ENCODE measurements around the gene LCE1D.

The LCE1D gene

DNA sequence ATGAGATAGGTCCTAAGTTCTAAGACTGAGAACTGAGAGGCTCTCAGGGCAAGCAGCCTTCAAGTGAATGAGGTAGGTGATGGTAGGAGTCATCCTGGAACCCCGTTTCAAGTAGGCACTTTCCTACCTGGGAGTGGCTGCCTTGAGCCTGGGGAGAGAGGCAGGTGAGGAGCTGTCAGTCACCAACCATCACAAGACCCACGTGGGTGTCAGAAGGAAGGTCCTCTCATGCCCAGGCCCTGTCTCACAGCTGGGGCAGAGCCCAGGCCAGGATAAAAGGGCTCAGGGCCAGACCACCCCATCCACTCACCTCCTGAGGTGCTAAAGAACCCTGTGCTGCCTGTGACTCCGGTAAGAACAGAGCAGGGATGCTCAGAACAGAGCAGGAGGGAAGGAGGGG is at the start of gene LCE1D:
Gene LCE1D, plus strand, starts transcription at position 301 of the 400 bp plus-strand sequence. CDS start 1,074 bp downstream, outside the sequence.
- no peak for DNase-seq

DNA sequence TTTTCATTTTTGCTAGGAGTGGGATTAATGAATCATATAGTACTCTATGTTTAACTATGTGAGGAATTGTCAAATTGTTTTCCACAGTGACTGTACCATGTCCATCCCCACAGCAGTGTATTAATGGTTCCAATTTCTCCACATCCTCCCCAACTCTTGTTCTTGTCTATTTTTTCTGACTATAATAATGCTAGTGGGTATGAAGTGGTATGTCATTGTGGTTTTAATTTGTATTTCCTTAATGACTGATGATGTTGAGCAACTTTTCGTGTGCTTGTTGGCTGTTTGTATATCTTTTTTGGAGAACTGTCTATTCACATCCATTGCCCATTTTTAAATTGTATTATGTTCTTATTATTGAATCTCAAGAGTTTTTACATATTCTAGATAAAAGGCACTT is 48.7 kb upstream of the LCE1D start:
- DNase-seq = no peak

GRCh38 chr1:152752225-152752624 is 44.3 kb upstream of the LCE1D start:
- no peak for DNase-seq

DNA sequence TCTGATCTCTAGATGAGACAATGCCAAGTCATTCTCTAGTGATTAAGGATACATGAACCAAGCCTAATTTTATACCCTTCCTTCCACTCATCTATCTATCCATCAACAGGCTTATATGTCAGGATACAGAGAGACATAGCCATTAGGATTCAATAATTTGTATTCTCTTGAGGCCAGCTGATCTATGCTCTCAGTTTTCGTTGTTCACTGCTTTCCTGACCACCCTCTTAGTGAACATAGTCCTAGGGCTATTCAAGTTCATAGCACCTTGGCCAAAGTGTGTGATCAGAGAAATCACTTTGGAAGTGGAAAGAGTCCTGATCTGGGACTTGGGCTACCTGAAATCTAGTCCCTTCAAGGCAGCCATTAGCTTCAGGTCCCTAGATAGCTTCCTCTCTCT is 42.9 kb upstream of the LCE1D start:
- DNase-seq = no peak

GRCh38 chr1:152756872-152757271 is 39.6 kb upstream of the LCE1D start:
- no peak for DNase-seq

DNA sequence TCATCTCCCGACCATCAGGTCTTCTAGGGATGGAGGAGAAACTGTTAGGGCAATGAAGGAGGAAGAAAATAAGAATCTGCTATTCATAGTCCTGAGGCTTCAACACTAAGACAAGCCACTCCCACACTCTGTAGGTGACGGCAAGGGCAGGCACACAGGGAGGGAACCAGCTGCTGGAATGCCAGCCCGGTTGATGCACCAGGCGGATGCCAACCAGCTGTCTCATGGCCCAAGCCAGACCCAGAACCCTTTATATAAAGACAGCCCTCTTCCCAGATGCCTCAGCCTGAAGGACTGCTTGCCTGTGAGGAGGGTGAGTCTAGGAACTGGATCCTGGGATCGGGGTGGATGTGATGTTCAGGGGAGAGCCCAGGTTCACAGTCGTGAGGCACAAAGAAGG is 38.8 kb upstream of the LCE1D start, which contains the start of gene KPRP:
Gene KPRP, plus strand, starts transcription at position 279 of the 400 bp plus-strand sequence. CDS start 1,564 bp downstream, outside the sequence.
- no peak for DNase-seq

DNA sequence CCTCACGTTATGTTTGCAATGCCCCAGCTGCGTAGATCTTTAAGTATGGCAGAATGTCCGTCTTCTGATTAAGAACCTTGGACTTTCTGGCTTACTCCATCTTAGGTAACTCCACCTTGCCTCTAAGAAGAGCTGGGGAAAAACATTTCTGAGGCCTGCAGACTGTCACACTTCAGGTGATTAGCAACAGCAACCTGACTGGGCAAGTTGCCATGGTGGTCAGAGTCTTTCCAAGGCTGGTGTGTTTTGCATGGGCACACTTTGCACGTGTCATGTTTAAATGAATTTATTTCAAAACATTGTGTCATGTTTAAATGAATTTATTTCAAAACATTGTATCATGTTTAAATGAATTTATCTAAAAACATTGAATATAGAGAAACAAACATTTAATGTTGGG is 37.9 kb upstream of the LCE1D start:
- no peak for DNase-seq

- no peak for DNase-seq
These were observed 36.9 kb upstream of the LCE1D start for GRCh38 chr1:152759453-152760173.

- DNase-seq = no peak
These were observed 35.9 kb upstream of the LCE1D start for GRCh38 chr1:152760551-152761190.

DNA sequence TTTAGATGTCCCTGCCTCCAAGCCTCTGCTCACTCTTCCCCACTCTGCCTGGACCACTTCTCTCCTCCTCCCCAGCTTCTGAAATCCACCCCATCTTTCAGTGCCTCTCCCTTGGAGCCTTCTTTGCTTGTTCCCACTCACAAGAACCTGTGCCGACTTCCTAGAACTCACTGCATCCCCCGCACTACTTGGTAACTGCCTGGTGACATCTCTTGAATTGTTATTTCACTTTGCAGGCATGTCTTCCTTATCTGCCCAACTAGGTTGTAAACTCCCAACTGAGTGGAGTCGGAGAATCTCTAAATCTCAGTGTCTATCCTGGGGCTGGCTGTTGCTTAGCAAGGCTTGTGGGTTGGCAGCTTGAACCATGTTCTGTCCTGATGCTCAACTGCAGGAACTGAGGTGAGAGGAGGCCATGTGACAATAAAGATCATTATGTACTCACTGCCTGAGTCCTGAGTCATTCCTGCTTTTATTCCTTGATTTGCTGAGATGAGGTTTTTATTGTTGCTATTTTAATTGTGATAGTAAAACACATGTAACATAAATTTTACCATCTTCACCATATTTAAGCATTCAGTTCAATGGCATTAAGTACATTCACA is 34.8 kb upstream of the LCE1D start:
- no peak for DNase-seq

GRCh38 chr1:152768847-152769533 is 27.5 kb upstream of the LCE1D start:
- no peak for DNase-seq

DNA sequence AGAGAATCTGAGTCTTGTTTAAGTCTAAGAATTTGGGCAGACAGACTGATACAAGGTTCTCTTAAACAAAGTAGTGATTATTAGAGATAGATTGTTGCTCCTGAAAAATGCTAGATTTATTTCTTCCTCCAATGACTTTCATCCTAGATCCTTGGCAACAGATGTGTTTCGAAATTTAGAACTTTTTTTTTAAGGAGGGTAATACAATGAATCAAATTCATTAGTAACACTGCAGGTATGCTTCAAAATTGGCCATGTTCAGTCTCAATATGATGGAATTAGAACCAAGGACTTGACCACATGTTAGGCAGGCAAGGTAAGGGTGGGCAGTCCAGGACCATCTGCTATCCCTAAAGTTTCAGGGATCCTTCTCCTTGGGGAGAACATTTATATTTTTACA is 26.1 kb upstream of the LCE1D start:
- DNase-seq = no peak

DNA sequence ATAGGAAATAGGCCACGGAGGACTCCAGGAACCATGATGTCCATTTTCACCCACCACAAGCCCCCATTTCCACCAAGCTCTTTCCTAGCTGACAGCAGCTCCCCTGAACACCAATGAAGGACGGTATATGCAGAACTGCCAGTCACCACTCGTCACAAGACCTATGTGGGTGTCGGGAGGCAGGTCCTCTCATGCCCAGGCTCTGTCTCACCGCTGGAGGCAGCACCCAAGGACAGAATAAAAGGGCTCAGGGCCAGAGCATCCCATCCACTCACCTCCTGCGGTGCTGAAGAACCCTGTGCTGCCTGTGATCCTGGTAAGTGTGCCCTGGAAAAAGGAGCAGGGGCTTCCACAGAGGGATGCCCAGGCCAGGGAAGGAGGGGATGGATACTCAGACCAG is 21.6 kb upstream of the LCE1D start, which contains the start of gene LCE1F:
Gene LCE1F, plus strand, starts transcription at position 266 of the 400 bp plus-strand sequence. CDS start 1,232 bp downstream, outside the sequence.
- DNase-seq = no peak

DNA sequence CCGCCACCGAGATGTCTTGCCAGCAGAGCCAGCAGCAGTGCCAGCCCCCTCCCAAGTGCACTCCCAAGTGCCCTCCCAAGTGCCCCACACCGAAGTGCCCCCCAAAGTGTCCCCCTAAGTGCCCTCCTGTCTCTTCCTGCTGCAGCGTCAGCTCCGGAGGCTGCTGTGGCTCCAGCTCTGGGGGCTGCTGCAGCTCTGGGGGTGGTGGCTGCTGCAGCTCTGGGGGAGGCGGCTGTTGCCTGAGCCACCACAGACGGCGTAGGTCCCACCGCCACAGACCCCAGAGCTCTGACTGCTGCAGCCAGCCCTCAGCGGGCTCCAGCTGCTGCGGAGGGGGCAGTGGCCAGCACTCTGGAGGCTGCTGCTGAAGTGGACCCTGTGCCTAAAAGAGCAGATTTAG is 20.2 kb upstream of the LCE1D start:
- DNase-seq = no peak

GRCh38 chr1:152777510-152778137 is 18.9 kb upstream of the LCE1D start:
- no peak for DNase-seq

DNA sequence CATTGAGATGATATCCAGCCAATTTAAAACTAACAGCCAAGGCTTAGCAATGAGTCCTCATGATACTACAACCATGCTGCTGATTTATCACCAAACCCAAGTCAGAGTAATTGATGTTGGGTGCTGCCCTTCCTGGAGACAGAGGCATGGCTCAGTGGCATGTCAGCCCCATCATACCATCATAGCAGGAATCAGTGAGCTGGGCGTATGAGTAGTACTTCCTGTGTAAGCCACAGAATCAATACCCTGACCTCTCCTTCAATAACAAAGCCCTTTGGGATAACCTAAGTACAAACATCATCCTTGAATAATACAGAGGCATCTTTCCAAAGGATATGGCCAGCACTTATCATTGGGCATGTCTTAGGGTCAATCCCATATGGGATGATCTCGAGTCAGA is 13.4 kb upstream of the LCE1D start:
- DNase-seq = no peak

GRCh38 chr1:152786077-152786476 is 10.4 kb upstream of the LCE1D start, which contains the start of gene LCE1E:
Gene LCE1E (plus strand): TSS chr1:152786257. CDS start chr1:152787300, 1,043 bp downstream.
- DNase-seq = no peak

DNA sequence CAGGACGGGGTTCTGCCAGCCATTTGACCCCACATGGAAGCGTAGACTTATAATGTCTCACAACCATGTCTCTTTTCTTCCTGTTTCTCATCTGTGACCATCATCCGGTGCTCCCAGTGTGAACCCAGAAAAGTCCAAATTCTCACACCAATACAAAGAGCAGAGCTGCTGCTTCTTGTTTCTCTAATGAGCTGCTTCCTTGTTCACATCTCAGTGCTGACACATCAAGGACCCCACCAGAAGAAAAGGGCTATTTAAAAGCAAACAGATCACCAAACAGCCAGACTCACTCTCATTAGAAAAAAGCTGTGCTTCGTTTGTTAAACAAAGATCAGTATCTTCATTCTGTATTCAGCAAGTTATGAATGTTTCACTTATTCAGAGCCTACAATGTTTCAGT is 835 bp upstream of the LCE1D start:
- DNase-seq = no peak

DNA sequence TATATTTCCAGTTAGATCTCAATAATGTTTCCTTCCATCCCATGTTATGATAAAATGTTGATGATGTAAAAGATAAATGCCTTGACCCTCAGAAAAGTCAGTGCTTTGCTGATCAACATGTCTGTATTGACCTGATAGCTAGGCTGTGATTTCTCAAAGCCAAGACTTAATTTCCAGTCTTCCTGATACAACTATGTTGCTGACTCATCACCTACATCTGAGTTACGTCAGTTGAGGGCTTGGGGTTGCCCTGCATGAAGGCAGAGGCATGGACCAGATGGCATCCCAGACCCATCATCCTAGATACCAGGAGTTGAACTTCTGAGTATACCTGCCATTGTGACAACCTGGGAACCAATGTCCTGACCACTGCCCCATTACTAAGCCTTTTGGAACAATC is 4.8 kb downstream of the LCE1D start:
- DNase-seq = no peak

- DNase-seq = no peak
These were observed 10.1 kb downstream of the LCE1D start, which contains the start of gene LCE1C for GRCh38 chr1:152806576-152806975. Gene LCE1C (minus strand): TSS chr1:152806651. CDS start chr1:152805478, 1,173 bp downstream.

- DNase-seq = no peak
These were observed 14.5 kb downstream of the LCE1D start for GRCh38 chr1:152811050-152811449.

DNA sequence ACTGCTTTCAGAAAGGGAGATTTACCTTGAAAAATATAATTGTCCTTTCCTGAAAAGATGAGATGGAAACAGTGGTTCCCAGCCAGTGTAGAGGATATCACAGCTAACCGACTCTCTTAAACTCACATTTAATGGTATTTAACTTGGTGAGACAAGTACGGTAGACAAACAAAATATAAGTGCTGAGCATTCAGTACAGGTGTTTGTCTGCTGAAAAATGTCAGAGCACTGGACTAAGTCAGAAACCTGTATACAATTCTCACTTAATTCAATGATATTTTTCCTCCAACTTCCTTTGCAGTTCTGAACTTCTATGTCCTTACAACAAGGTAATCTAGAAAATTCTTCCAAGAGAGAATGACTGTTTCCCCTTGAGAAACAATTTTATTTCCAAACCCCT is 15.2 kb downstream of the LCE1D start, which contains the start of gene LCE1B:
Gene LCE1B, plus strand, starts transcription at position 301 of the 400 bp plus-strand sequence. CDS start 476 bp downstream, outside the sequence.
- DNase-seq = no peak

Data from stimulated activated CD4-positive, alpha-beta T cell treated with anti-CD3 and anti-CD28 coated beads, Interleukin-1b, Interleukin-23, amount 100 ng/mL, for 48 hours (primary cell).